ENCODE results near the gene CBX7.

The CBX7 gene

GRCh38 chr22:39142088-39142680 lies 10.3 kb downstream of the CBX7 start:
- no peak for TF ChIP-seq USF1 (IDR thresholded peaks at IDR 0.05)
- TF ChIP-seq REST (IDR thresholded peaks at IDR 0.05; ENCODE audit: low read depth): no peak

- TF ChIP-seq CREB1 (IDR thresholded peaks at IDR 0.05; ENCODE audit: low read depth) (no peak), EP300 (IDR thresholded peaks at IDR 0.05; ENCODE audit: borderline replicate concordance) (no peak), REST (IDR thresholded peaks at IDR 0.05; ENCODE audit: low read depth) (no peak), TCF12 (IDR thresholded peaks at IDR 0.05; ENCODE audit: low read depth) (no peak), RAD21 (IDR thresholded peaks at IDR 0.05; ENCODE audit: low read depth) (no peak)
These were observed 12.5 kb downstream of the CBX7 start for GRCh38 chr22:39139933-39140332.

GRCh38 chr22:39138357-39138997 lies 14.0 kb downstream of the CBX7 start:
- no peak for TF ChIP-seq EGR1 (IDR thresholded peaks at IDR 0.05)
- TF ChIP-seq ZBTB7A (IDR thresholded peaks at IDR 0.05; ENCODE audit: low read depth): no peak
- no peak for TF ChIP-seq NFIC (IDR thresholded peaks at IDR 0.05)

- TF ChIP-seq RAD21 (IDR thresholded peaks at IDR 0.05; ENCODE audit: low read depth) (no peak), TAF1 (IDR thresholded peaks at IDR 0.05; ENCODE audit: low read depth) (no peak), CEBPB (IDR thresholded peaks at IDR 0.05) (no peak), TEAD4 (IDR thresholded peaks at IDR 0.05) (no peak), ZBTB7A (IDR thresholded peaks at IDR 0.05; ENCODE audit: low read depth) (no peak), TCF12 (IDR thresholded peaks at IDR 0.05; ENCODE audit: low read depth) (no peak), FOXM1 (IDR thresholded peaks at IDR 0.05; ENCODE audit: borderline replicate concordance, low read depth) (no peak), CREB1 (IDR thresholded peaks at IDR 0.05; ENCODE audit: low read depth) (no peak), NFIC (IDR thresholded peaks at IDR 0.05) (no peak), EP300 (IDR thresholded peaks at IDR 0.05; ENCODE audit: borderline replicate concordance) (no peak), USF1 (IDR thresholded peaks at IDR 0.05) (no peak), EGR1 (IDR thresholded peaks at IDR 0.05) (no peak), MAX (IDR thresholded peaks at IDR 0.05) (no peak), REST (IDR thresholded peaks at IDR 0.05; ENCODE audit: low read depth) (no peak), YY1 (IDR thresholded peaks at IDR 0.05; ENCODE audit: low read depth) (no peak)
These were observed 16.2 kb downstream of the CBX7 start for GRCh38 chr22:39136317-39136716.

GRCh38 chr22:39135092-39135896 lies 17.2 kb downstream of the CBX7 start:
- TF ChIP-seq TAF1 (IDR thresholded peaks at IDR 0.05; ENCODE audit: low read depth) (no peak), RAD21 (IDR thresholded peaks at IDR 0.05; ENCODE audit: low read depth) (peak; percentile 66)

All from Ishikawa (cell line).